AG10803 (cell line): ENCODE data around the gene SLITRK3.

ENCODE experiments used
- DNase-seq: peaks from one replicate; pipeline ENCODE4 v3.0.0; 2010; ENCODE audit warnings: low read depth
- H3K4me3 ChIP-seq: 2 replicates; pipeline ENCODE4 v1.5.1; 2011; ENCODE audit warnings: mild to moderate bottlenecking, low read length, control low read depth
- CTCF ChIP-seq: conservative IDR thresholded peaks from 2 replicates; pipeline ENCODE4 v1.5.1; 2011; ENCODE audit warnings: mild to moderate bottlenecking, low read length, control low read depth, inconsistent platforms

SLITRK3 gene

GRCh38 chr3:165195640-165196576 is at the start of gene SLITRK3:
Gene SLITRK3, minus strand, starts transcription at chr3:165196384. Its CDS starts 5,554 bp downstream, at chr3:165190830.
- peak within 1 kb of the TSS; percentile 31 for H3K4me3 ChIP-seq
- no peak for DNase-seq
- no peak for TF ChIP-seq CTCF

GRCh38 chr3:165243597-165243996 is 47.4 kb upstream of the SLITRK3 start:
- no peak for TF ChIP-seq CTCF
- DNase-seq = no peak
- H3K4me3 ChIP-seq = no peak overlapping the region

- DNase-seq = no peak
- no peak for TF ChIP-seq CTCF
- H3K4me3 ChIP-seq = no peak overlapping the region
Measured at GRCh38 chr3:165233501-165234195, 37.5 kb upstream of the SLITRK3 start.

- no peak for DNase-seq
- TF ChIP-seq CTCF = no peak
Measured at GRCh38 chr3:165225604-165226003, 29.4 kb upstream of the SLITRK3 start.

GRCh38 chr3:165217739-165218138 is 21.6 kb upstream of the SLITRK3 start:
- TF ChIP-seq CTCF = no peak
- no peak for DNase-seq
- no peak overlapping the region for H3K4me3 ChIP-seq

More at GRCh38 chr3:165225604-165226003, 29.4 kb upstream of the SLITRK3 start:
- no peak overlapping the region for H3K4me3 ChIP-seq

GRCh38 chr3:165212580-165212979 is 16.4 kb upstream of the SLITRK3 start:
- no peak for TF ChIP-seq CTCF
- no peak overlapping the region for H3K4me3 ChIP-seq
- no peak for DNase-seq
